Endothelial cell of umbilical vein (primary cell): Measurements from ENCODE around the gene SARNP. TPM values are rescaled to one million over a fixed set of nuclear protein-coding genes. Genes with fewer than 3 reads are reported as not detected.

ENCODE experiments used
- BruUV-seq: library from RNA; stranded (reverse); fragments of 400-500 nt; replicated peaks from 2 replicates; lab custom pipeline; 2021; lab: Mats Ljungman, UMichigan
- CTCF ChIA-PET: fragments of 300-600, 350-600 bp; sonication (Branson Sonifier 250); formaldehyde crosslinking; loops from one replicate; lab custom pipeline; 2021; ENCODE audit warnings: antibody characterized with exemption, inconsistent platforms; lab: Charles Lee
- POLR2A ChIA-PET: fragments of 300-600, 350-600 bp; sonication (Branson Sonifier 250); formaldehyde crosslinking; loops from one replicate; lab custom pipeline; 2021; ENCODE audit warnings: antibody characterized with exemption, inconsistent platforms; lab: Charles Lee
- DNase-seq: peaks from one replicate; pipeline ENCODE4 v3.0.0-alpha.2; 2011; ENCODE audit warnings: low read depth, low spot score
- FAIRE-seq: peaks from 2 replicates; lab custom pipeline; 2011; peaks lifted over from hg19 to GRCh38; lab: Jason Lieb, UNC
- H2AFZ ChIP-seq: 2 replicates; pipeline ENCODE4 v1.6.0; 2012; ENCODE audit warnings: low read depth, low read length, control low read depth, inconsistent platforms
- H3K27ac ChIP-seq: 2 replicates; pipeline ENCODE4 v1.5.1; 2011; ENCODE audit warnings: low read depth, mild to moderate bottlenecking, control low read depth, low read length, moderate library complexity; ENCODE audit not compliant: insufficient read depth
- H3K27me3 ChIP-seq, 2 experiments: 2 replicates each; pipeline versions ENCODE4 v1.6.0 to v1.6.1; 2011; ENCODE audit warnings: low read length in 2 of 2, mixed read lengths in 1 of 2; ENCODE audit not compliant: control insufficient read depth in 2 of 2, insufficient read depth in 2 of 2
- H3K36me3 ChIP-seq, 2 experiments: 2 replicates in 1 of 2; 3 replicates in 1 of 2; pipeline ENCODE4 v1.5.1; 2011; ENCODE audit warnings: low read length in 2 of 2, mild to moderate bottlenecking in 1 of 2, moderate library complexity in 1 of 2; ENCODE audit not compliant: control insufficient read depth in 2 of 2, insufficient read depth in 2 of 2; ENCODE audit errors: extremely low read depth in 1 of 2
- H3K4me1 ChIP-seq: 3 replicates; pipeline ENCODE4 v1.5.1; 2011; ENCODE audit warnings: mild to moderate bottlenecking, low read length; ENCODE audit not compliant: control insufficient read depth, insufficient read depth; ENCODE audit errors: extremely low read depth
- H3K4me2 ChIP-seq: 2 replicates; pipeline ENCODE4 v1.6.1; 2011; ENCODE audit warnings: low read length, control low read depth, mixed read lengths; ENCODE audit not compliant: insufficient read depth
- H3K4me3 ChIP-seq, 3 experiments: fragments of 200-600 bp in 1 of 3; sonication (generic), shearing (Covaris generic) in 1 of 3; replicated peaks in 1 of 3; 2 replicates each; pipeline ENCODE4 v1.5.1; 2011 to 2016; ENCODE audit warnings: control low read depth in 3 of 3, low read length in 3 of 3, mild to moderate bottlenecking in 2 of 3, inconsistent platforms in 1 of 3, low read depth in 1 of 3, moderate library complexity in 1 of 3; ENCODE audit not compliant: insufficient read depth in 1 of 3
- H3K79me2 ChIP-seq: 2 replicates; pipeline ENCODE4 v1.6.0; 2012; ENCODE audit warnings: low read length, inconsistent platforms; ENCODE audit not compliant: control insufficient read depth, insufficient read depth
- H3K9ac ChIP-seq: replicated peaks from 2 replicates; pipeline ENCODE3; 2011; ENCODE audit warnings: low read length, control low read depth; ENCODE audit not compliant: insufficient read depth; ENCODE audit errors: extremely low read depth
- H3K9me1 ChIP-seq: replicated peaks from 3 replicates; pipeline ENCODE4 v1.6.0; 2011; ENCODE audit warnings: mild to moderate bottlenecking, low read length; ENCODE audit not compliant: control insufficient read depth, insufficient read depth; ENCODE audit errors: extremely low read depth
- H3K9me3 ChIP-seq: replicated peaks from 2 replicates; pipeline ENCODE4 v1.5.1; 2012; ENCODE audit warnings: low read length, inconsistent platforms; ENCODE audit not compliant: control insufficient read depth, insufficient read depth
- H4K20me1 ChIP-seq: replicated peaks from 2 replicates; pipeline ENCODE3; 2011; ENCODE audit warnings: mild to moderate bottlenecking, low read length; ENCODE audit not compliant: control insufficient read depth, insufficient read depth; ENCODE audit errors: extremely low read depth
- EZH2 ChIP-seq: IDR thresholded peaks from 2 replicates; pipeline ENCODE4 v1.6.1; 2012; ENCODE audit warnings: borderline replicate concordance, low read depth, mild to moderate bottlenecking, moderate library complexity, low read length, inconsistent platforms; ENCODE audit not compliant: severe bottlenecking
- FOS ChIP-seq: IDR thresholded peaks from 2 replicates; pipeline ENCODE4 v1.6.1; 2011; ENCODE audit warnings: mild to moderate bottlenecking, low read length, moderate library complexity, borderline replicate concordance; ENCODE audit not compliant: insufficient read depth
- GATA2 ChIP-seq: IDR thresholded peaks from 2 replicates; pipeline ENCODE4 v1.7.0; 2011; ENCODE audit warnings: low read depth, mild to moderate bottlenecking, moderate library complexity, mixed read lengths, low read length; ENCODE audit not compliant: insufficient read length, insufficient read depth
- JUN ChIP-seq: IDR thresholded peaks from 2 replicates; pipeline ENCODE4 v1.6.1; 2011; ENCODE audit warnings: borderline replicate concordance, low read depth; ENCODE audit not compliant: insufficient read length, insufficient read depth
- MYC ChIP-seq: IDR thresholded peaks from one replicate; pipeline ENCODE4 v1.6.1; 2011; ENCODE audit warnings: mild to moderate bottlenecking, low read depth, low read length
- POLR2A ChIP-seq: IDR thresholded peaks from 2 replicates; pipeline ENCODE4 v1.6.1; 2012; ENCODE audit warnings: low read depth, mild to moderate bottlenecking, control low read depth, low read length
- POLR2AphosphoS5 ChIP-seq: IDR thresholded peaks from 2 replicates; pipeline ENCODE4 v1.6.1; 2012; ENCODE audit warnings: low read depth, mild to moderate bottlenecking, control low read depth, low read length, moderate library complexity; ENCODE audit not compliant: insufficient read depth
- dilution Hi-C: fragments of 300-500 bp; cut with MboI; formaldehyde crosslinking; loops from one replicate; pipeline ENCODE4 v1.15.0; 2019; ENCODE audit warnings: low sequenced_read_pairs; ENCODE audit not compliant: extremely low pct_ligation_motif_present
- intact Hi-C: fragments of 100-400 bp; cut with micrococcal nuclease; formaldehyde crosslinking; loops from one replicate; pipeline ENCODE4 v1.10.0; 2022
- polyA plus RNA-seq, 4 experiments: library from polyadenylated mRNA; depleted of rRNA in 3 of 4; stranded (reverse) in 3 of 4; unstranded in 1 of 4; fragments of >200 nt; gene quantifications; 2 replicates each; pipeline versions ENCODE4 v1.2.1 to v1.2.3, GENCODE V29; 2011 to 2012; ENCODE audit warnings: missing spikeins in 1 of 4
- total RNA-seq: library from RNA; stranded (reverse); gene quantifications from 2 replicates; pipeline ENCODE4 v1.2.3, GENCODE V29; 2021
- TF ChIP-seq, protein P1 (sequence below): IDR thresholded peaks from 2 replicates; pipeline ENCODE4 v1.6.1; 2011; ENCODE audit not compliant: insufficient read depth, insufficient read length
- TF ChIP-seq, protein P2 (sequence below), 2 donors: IDR thresholded peaks; 1 replicate in 1 of 2; 2 replicates in 1 of 2; pipeline ENCODE4 v1.5.1; 2011; ENCODE audit warnings: low read length in 2 of 2, mild to moderate bottlenecking in 2 of 2, moderate library complexity in 2 of 2, control low read depth in 1 of 2, inconsistent platforms in 1 of 2, low read depth in 1 of 2; ENCODE audit not compliant: insufficient read depth in 1 of 2; ENCODE audit errors: extremely low read depth in 1 of 2

The SARNP gene
- total and polyA plus RNA-seq, 2 donors (not counting 3 experiments of a cell fraction or from before 2014, with no cell fraction given): 88.1 to 101 TPM

DNA sequence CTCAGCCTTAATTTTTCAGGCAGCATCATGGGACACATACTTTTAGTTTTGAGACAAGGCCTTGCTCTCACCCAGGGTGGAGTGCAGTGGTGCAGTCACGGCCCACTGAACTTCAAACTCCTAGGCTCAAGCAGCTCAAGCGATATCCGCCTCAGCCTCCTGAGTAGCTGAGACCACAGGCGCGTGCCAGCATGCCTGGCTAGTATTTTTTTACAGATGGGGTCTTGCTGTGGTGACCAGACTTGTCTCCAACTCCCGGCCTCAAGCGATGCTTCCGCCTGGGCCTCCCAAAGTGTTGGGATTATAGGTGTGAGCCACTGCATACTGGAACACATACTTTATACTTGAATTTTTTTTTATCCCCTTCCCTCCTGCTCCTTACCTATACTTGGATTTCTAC is 94.6 kb downstream of the SARNP start:
- Histone ChIP-seq H3K36me3 (peaks cover 13 to 27% of the 10 kb centered on the region in 2 experiments), H3K27ac (no peak overlapping the region), H2AFZ (no peak overlapping the region), H3K27me3 (no peaks in the 10 kb centered on the region), H3K4me1 (peaks cover 17% of the 10 kb centered on the region), H3K9ac (no peak overlapping the region), H3K79me2 (peaks cover 22% of the 10 kb centered on the region), H3K9me1 (no peaks in the 10 kb centered on the region), H3K9me3 (no peaks in the 10 kb centered on the region), H4K20me1 (no peaks in the 10 kb centered on the region), H3K4me3 (no peak overlapping the region), H3K4me2 (no peak overlapping the region)
- ChIA-PET CTCF (interaction anchor here (0.7 to 11.1 kb wide), 2 partner anchors 14 to 66 kb away, joined by 3 to 151 read pairs; no protein-coding TSS in a partner anchor), POLR2A (no interaction called here)
- dilution Hi-C loops (no loop called here), intact Hi-C loops (loop anchor here (5.0 kb wide), 1 partner anchor 536 kb away; no protein-coding TSS in a partner anchor)
- TF ChIP-seq POLR2A (peak; percentile 9), JUN (no peak)
- FAIRE-seq (no peak), DNase-seq (no peak)
- no TSS peak for BruUV-seq

DNA sequence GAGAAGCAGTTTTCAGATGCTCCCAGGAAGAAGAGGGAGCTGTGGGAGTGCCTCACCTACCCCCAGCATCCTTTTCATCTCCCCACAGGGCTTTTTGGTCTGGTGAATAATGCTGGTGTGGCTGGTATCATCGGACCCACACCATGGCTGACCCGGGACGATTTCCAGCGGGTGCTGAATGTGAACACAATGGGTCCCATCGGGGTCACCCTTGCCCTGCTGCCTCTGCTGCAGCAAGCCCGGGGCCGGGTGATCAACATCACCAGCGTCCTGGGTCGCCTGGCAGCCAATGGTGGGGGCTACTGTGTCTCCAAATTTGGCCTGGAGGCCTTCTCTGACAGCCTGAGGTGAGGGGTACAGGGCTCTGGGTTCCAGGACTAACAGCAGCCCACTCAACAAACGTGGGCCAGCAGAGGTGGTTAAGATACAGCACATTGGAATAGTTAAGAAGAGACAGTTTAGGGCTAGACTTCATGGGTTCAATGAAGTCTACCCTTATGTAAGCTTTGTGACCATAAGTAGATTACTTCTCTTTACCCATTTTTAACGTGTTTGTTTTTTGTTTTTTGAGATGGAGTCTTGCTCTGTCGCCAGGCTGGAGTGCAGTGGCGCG is 95.8 kb downstream of the SARNP start:
- Histone ChIP-seq H3K27me3 (no peaks in the 10 kb centered on the region), H2AFZ (no peak overlapping the region), H3K4me2 (no peak overlapping the region), H3K4me3 (no peak overlapping the region), H3K9me3 (no peaks in the 10 kb centered on the region), H3K36me3 (peaks cover 12 to 21% of the 10 kb centered on the region in 2 experiments), H3K4me1 (peaks cover 22% of the 10 kb centered on the region), H3K79me2 (peaks cover 9% of the 10 kb centered on the region), H3K9ac (no peak overlapping the region), H4K20me1 (no peaks in the 10 kb centered on the region), H3K9me1 (no peaks in the 10 kb centered on the region), H3K27ac (no peak overlapping the region)
- ChIA-PET CTCF (interaction anchor here (0.6 to 11.1 kb wide), 19 partner anchors 8 to 533 kb away, joined by 3 to 151 read pairs (median 4); partner anchors contain the start of genes CD63 and ITGA7), POLR2A (no interaction called here)
- no TSS peak for BruUV-seq
- no peak for DNase-seq
- no peak for FAIRE-seq
- no peak for TF ChIP-seq MYC
- no peak for TF ChIP-seq POLR2A
- no peak for TF ChIP-seq GATA2
- TF ChIP-seq EZH2: no peak
- TF ChIP-seq FOS: no peak
- TF ChIP-seq, protein P1, sequence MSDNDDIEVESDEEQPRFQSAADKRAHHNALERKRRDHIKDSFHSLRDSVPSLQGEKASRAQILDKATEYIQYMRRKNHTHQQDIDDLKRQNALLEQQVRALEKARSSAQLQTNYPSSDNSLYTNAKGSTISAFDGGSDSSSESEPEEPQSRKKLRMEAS: no peak
- TF ChIP-seq, protein P2, sequence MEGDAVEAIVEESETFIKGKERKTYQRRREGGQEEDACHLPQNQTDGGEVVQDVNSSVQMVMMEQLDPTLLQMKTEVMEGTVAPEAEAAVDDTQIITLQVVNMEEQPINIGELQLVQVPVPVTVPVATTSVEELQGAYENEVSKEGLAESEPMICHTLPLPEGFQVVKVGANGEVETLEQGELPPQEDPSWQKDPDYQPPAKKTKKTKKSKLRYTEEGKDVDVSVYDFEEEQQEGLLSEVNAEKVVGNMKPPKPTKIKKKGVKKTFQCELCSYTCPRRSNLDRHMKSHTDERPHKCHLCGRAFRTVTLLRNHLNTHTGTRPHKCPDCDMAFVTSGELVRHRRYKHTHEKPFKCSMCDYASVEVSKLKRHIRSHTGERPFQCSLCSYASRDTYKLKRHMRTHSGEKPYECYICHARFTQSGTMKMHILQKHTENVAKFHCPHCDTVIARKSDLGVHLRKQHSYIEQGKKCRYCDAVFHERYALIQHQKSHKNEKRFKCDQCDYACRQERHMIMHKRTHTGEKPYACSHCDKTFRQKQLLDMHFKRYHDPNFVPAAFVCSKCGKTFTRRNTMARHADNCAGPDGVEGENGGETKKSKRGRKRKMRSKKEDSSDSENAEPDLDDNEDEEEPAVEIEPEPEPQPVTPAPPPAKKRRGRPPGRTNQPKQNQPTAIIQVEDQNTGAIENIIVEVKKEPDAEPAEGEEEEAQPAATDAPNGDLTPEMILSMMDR (IDR thresholded peaks at IDR 0.05; ENCODE audit: extremely low read depth in 1 of 2, insufficient read depth in 1 of 2, low read depth in 1 of 2, low read length in 2 of 2): no peak
- no peak for TF ChIP-seq POLR2AphosphoS5
- TF ChIP-seq JUN: no peak
- intact Hi-C loops: loop anchor here (1.0 to 5.0 kb wide), 3 partner anchors 65 to 534 kb away; no protein-coding TSS in a partner anchor
- dilution Hi-C loops: no loop called here
